K562 (cell line): ENCODE data around the gene IGSF9. TPM values are rescaled to one million over a fixed set of nuclear protein-coding genes. Genes with fewer than 3 reads are reported as not detected.

Source experiments
- ATAC-seq: fragments of 200-7000 bp; cut with Tn5 transposase; 3 replicates; pipeline ENCODE4 v1.9.1; 2020; ENCODE audit warnings: moderate library complexity
- BruUV-seq: library from RNA; stranded (reverse); fragments of 400-500 nt; replicated peaks from 2 replicates; lab custom pipeline; 2021; lab: Mats Ljungman, UMichigan
- CTCF ChIA-PET: fragments of 300-600 bp; formaldehyde crosslinking; extraction: SDS; loops from one replicate; lab custom pipeline; 2021; ENCODE audit warnings: low intra/inter-chr PET ratio; lab: Yijun Ruan, JAX
- POLR2A ChIA-PET: fragments of 300-600, 350-650 bp; sonication (Branson Sonifier 250); formaldehyde crosslinking; extraction: SDS; loops from one replicate; lab custom pipeline; 2021; ENCODE audit warnings: antibody characterized with exemption, inconsistent platforms; lab: Yijun Ruan, JAX
- DNase-seq, 4 experiments: peaks; one replicate each; pipeline versions ENCODE4 v3.0.0 to v3.0.0-alpha.2; 2011 to 2018; ENCODE audit warnings: low spot score in 3 of 4, mixed read lengths in 3 of 4; ENCODE audit errors: extremely low read depth in 1 of 4
- FAIRE-seq: peaks from 2 replicates; lab custom pipeline; 2011; peaks lifted over from hg19 to GRCh38; lab: Jason Lieb, UNC
- H2AFZ ChIP-seq: 2 replicates; pipeline ENCODE4 v1.6.0; 2011; ENCODE audit warnings: low read depth, low read length, control low read depth, inconsistent platforms
- H3K27ac ChIP-seq: fragments of 200-600 bp; 3 replicates; pipeline ENCODE4 v1.8.0; 2011; ENCODE audit warnings: low read depth, mild to moderate bottlenecking, control low read depth, inconsistent platforms, low read length, moderate library complexity, mixed read lengths; ENCODE audit errors: extremely low read depth
- H3K27me3 ChIP-seq, 2 experiments: fragments of 300-600 bp in 1 of 2; 2 replicates in 1 of 2; 3 replicates in 1 of 2; pipeline versions ENCODE4 v1.6.0 to v1.8.0; 2011; ENCODE audit warnings: inconsistent platforms in 2 of 2, low read length in 2 of 2, mild to moderate bottlenecking in 1 of 2, mixed read lengths in 1 of 2, moderate library complexity in 1 of 2; ENCODE audit not compliant: control insufficient read depth in 2 of 2, insufficient read depth in 2 of 2
- H3K36me3 ChIP-seq: fragments of 300-600 bp; 3 replicates; pipeline ENCODE4 v1.8.0; 2011; ENCODE audit warnings: mild to moderate bottlenecking, low read length, inconsistent platforms; ENCODE audit not compliant: control insufficient read depth, insufficient read depth
- H3K4me1 ChIP-seq, 2 experiments: fragments of 200-600 bp in 1 of 2; replicated peaks in 1 of 2; 2 replicates in 1 of 2; 3 replicates in 1 of 2; pipeline versions ENCODE4 v1.5.1 to v1.8.0; 2011; ENCODE audit warnings: inconsistent platforms in 2 of 2, low read length in 2 of 2, mild to moderate bottlenecking in 1 of 2, mixed read lengths in 1 of 2, moderate library complexity in 1 of 2; ENCODE audit not compliant: control insufficient read depth in 2 of 2, insufficient read depth in 2 of 2
- H3K4me2 ChIP-seq: 2 replicates; pipeline ENCODE4 v1.6.1; 2011; ENCODE audit warnings: low read length, control low read depth, inconsistent platforms, mixed read lengths; ENCODE audit not compliant: insufficient read depth
- H3K4me3 ChIP-seq: fragments of 200-600 bp; sonication (generic), shearing (Covaris generic); 2 replicates; pipeline ENCODE4 v1.5.1; 2016; ENCODE audit warnings: control low read depth, inconsistent platforms
- H3K79me2 ChIP-seq: fragments of 200-600 bp; 3 replicates; pipeline ENCODE4 v1.8.0; 2011; ENCODE audit warnings: low read length, inconsistent platforms; ENCODE audit not compliant: control insufficient read depth, insufficient read depth
- H3K9ac ChIP-seq, 2 experiments: 2 replicates each; pipeline versions ENCODE4 v1.6.0 to v1.6.1; 2011; ENCODE audit warnings: low read depth in 2 of 2, low read length in 2 of 2, control low read depth in 1 of 2, inconsistent platforms in 1 of 2, mild to moderate bottlenecking in 1 of 2, mixed read lengths in 1 of 2; ENCODE audit not compliant: insufficient read depth in 1 of 2
- H3K9me1 ChIP-seq: one replicate; pipeline ENCODE4 v1.6.0; 2011; ENCODE audit warnings: inconsistent platforms, mild to moderate bottlenecking, low read length, moderate library complexity; ENCODE audit not compliant: control insufficient read depth, insufficient read depth
- H3K9me3 ChIP-seq: replicated peaks from 2 replicates; pipeline ENCODE4 v1.5.1; 2011; ENCODE audit warnings: low read depth, low read length, inconsistent platforms; ENCODE audit not compliant: control insufficient read depth, insufficient read depth
- H4K20me1 ChIP-seq: replicated peaks from 2 replicates; pipeline ENCODE4 v1.6.1; 2011; ENCODE audit warnings: low read length, inconsistent platforms, mixed read lengths; ENCODE audit not compliant: control insufficient read depth, insufficient read depth
- ADNP ChIP-seq: fragments of 200-800 bp; sonication (Bioruptor generic); IDR thresholded peaks from 2 replicates; pipeline ENCODE4 v1.6.1; 2016; ENCODE audit warnings: missing genetic modification characterization, missing compliant biosample characterization
- ASH1L ChIP-seq: fragments of 450-650 bp; IDR thresholded peaks from 2 replicates; pipeline ENCODE4 v1.6.1; 2018; ENCODE audit warnings: borderline replicate concordance, mild to moderate bottlenecking, low read depth; ENCODE audit not compliant: partially characterized antibody
- BACH1 ChIP-seq: fragments of 200-800 bp; sonication (Bioruptor generic); IDR thresholded peaks from 2 replicates; pipeline ENCODE4 v1.6.1; 2016; ENCODE audit warnings: missing genetic modification characterization, missing compliant biosample characterization
- ESRRB ChIP-seq: fragments of 250-450 bp; sonication (Bioruptor Pico); IDR thresholded peaks from 2 replicates; pipeline ENCODE4 v1.5.0; 2020; ENCODE audit warnings: mild to moderate bottlenecking, moderate library complexity, borderline replicate concordance
- FOXA3 ChIP-seq, 2 experiments: fragments of 450-650 bp in 1 of 2; sonication (generic) in 1 of 2; formaldehyde crosslinking; IDR thresholded peaks in 1 of 2; conservative IDR thresholded peaks in 1 of 2; 2 replicates each; pipeline versions ENCODE4 v1.4.0 to v1.8.0; 2020 to 2022; ENCODE audit warnings: mild to moderate bottlenecking in 2 of 2, missing genetic modification reagents in 1 of 2
- NFE2 ChIP-seq: IDR thresholded peaks from 2 replicates; pipeline ENCODE4 v1.6.1; 2014; ENCODE audit warnings: antibody characterized with exemption, low read depth
- PURB ChIP-seq: sonication (generic); formaldehyde crosslinking; IDR thresholded peaks from 2 replicates; pipeline ENCODE4 v1.9.0; 2021; ENCODE audit warnings: low read depth, mild to moderate bottlenecking, missing genetic modification reagents
- RB1 ChIP-seq: fragments of 450-650 bp; IDR thresholded peaks from 2 replicates; pipeline ENCODE4 v1.6.1; 2017; ENCODE audit warnings: low read depth, mild to moderate bottlenecking
- ZKSCAN3 ChIP-seq: fragments of 250-450 bp; sonication (Bioruptor Pico); IDR thresholded peaks from 2 replicates; pipeline ENCODE4 v1.4.0; 2020
- ZNF644 ChIP-seq: fragments of 200-800 bp; sonication (Bioruptor generic); IDR thresholded peaks from 2 replicates; pipeline ENCODE4 v1.6.1; 2016; ENCODE audit warnings: low read depth, missing genetic modification characterization, missing compliant biosample characterization
- WGBS: fragments of 100-300 bp; shearing (Covaris generic); methylation state at CpG from one replicate; pipeline ENCODE4 v1.1.6; 2016; ENCODE audit warnings: low coverage, mixed read lengths; ENCODE audit not compliant: insufficient coverage; ENCODE audit errors: missing lambda C conversion rate; 5-methylcytosine and 5-hydroxymethylcytosine counted together
- in situ Hi-C: fragments of 300-500 bp; cut with MboI; formaldehyde crosslinking; loops from 4 replicates; pipeline ENCODE4 v1.15.0; 2018; ENCODE audit warnings: inconsistent platforms, mixed read lengths
- intact Hi-C: fragments of 100-400 bp; cut with micrococcal nuclease; formaldehyde crosslinking; loops from 2 replicates; pipeline ENCODE4 v1.14.2; 2022
- polyA plus RNA-seq, 8 experiments: library from polyadenylated mRNA; depleted of rRNA in 4 of 8; stranded (reverse) in 5 of 8; unstranded in 3 of 8; fragments of >200 nt; fragmentation: Nextera tagmentation in 2 of 8; fragmentation: Illumina TruSeq in 1 of 8; extraction: Ambion mirVana in 2 of 8; extraction: Trizol in 1 of 8; gene quantifications; 2 replicates each; pipeline versions ENCODE4 v1.2.1 to v1.2.3, GENCODE V29; 2011 to 2014; ENCODE audit warnings: inconsistent platforms in 1 of 8, missing spikeins in 1 of 8
- total RNA-seq, 7 experiments: library from RNA; depleted of rRNA in 6 of 7; stranded (reverse); fragments of >200 nt in 6 of 7; fragmentation: Illumina TruSeq in 2 of 7; extraction: Trizol in 2 of 7; gene quantifications; 2 replicates each; pipeline versions ENCODE4 v1.2.1 to v1.2.3, GENCODE V29; 2011 to 2021; ENCODE audit warnings: low replicate concordance in 1 of 7
- TF ChIP-seq, protein P1 (sequence below): sonication (generic); formaldehyde crosslinking; IDR thresholded peaks from 2 replicates; pipeline ENCODE4 v1.8.0; 2022; ENCODE audit warnings: missing genetic modification reagents, mild to moderate bottlenecking, borderline replicate concordance

Gene IGSF9
- total and polyA plus RNA-seq, 9 of the 15 experiments (the other 6 are each of a cell fraction or from before 2014, with no cell fraction given): 0.03 to 0.29 (median 0.07) TPM; not detected in 1

DNA sequence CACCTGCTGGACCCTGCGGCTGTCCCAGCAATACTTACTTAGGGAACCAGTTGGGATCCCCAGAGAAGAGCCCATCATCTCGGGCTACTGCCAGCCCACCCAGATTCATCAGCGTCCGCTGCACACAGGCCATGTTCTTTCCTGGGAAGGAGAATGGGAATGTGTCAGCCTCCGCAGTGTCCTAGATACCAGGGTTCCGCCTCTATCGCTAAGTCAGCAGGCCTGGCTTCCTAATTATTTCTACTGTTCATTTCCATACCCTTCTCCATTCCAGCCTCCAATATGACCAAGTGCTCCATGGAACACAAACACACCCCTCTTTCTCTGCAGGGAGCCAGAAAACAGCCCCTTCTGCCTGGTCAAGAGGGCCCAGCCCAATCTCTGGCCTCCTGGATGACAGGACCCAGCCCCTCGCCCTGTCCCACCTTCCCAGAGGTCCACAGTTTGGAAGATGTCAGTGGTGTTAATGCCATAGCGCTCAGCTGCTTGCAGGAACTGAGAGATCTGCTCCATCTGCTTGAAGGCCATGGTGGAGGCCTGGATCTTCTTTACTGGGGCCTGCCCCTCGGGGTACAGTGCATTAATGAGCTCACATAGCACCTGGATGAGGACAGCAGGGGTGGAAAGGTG lies 26.1 kb downstream of the IGSF9 start:
- Histone ChIP-seq H3K9ac (no peak overlapping the region), H3K9me1 (peaks cover 12% of the 10 kb centered on the region), H3K36me3 (peaks cover 72% of the 10 kb centered on the region), H2AFZ (no peak overlapping the region), H4K20me1 (peaks cover 39% of the 10 kb centered on the region), H3K27ac (no peak overlapping the region; the same call in 2 of the 3 replicates), H3K9me3 (no peaks in the 10 kb centered on the region), H3K4me1 (peaks cover 24 to 32% of the 10 kb centered on the region in 2 experiments), H3K79me2 (peaks cover 49% of the 10 kb centered on the region), H3K4me3 (no peak overlapping the region), H3K27me3 (no peaks in the 10 kb centered on the region), H3K4me2 (no peak overlapping the region)
- in situ Hi-C loops: no loop called here
- FAIRE-seq: no peak
- 100% methylated on average over 10 of the region's 10 CpGs for WGBS
- no peak for ATAC-seq
- DNase-seq: no peak
- BruUV-seq: no TSS peak
- intact Hi-C loops: no loop called here
- ChIA-PET POLR2A (interaction anchor here (0.5 to 1.3 kb wide), 4 partner anchors 10 to 30 kb away, joined by 3 to 4 read pairs (median 4); no protein-coding TSS in a partner anchor), CTCF (no interaction called here)
- TF ChIP-seq ASH1L (no peak), FOXA3 (CRISPR knock-in tag; conservative IDR thresholded peaks at IDR 0.05 in 1 of 2, IDR thresholded peaks at IDR 0.05 in 1 of 2) (no peak), ZKSCAN3 (CRISPR knock-in tag) (no peak), RB1 (no peak), BACH1 (tag) (no peak), PURB (no peak), ZNF644 (no peak), ESRRB (CRISPR knock-in tag) (no peak), ADNP (no peak), NFE2 (no peak)
- TF ChIP-seq, protein P1, sequence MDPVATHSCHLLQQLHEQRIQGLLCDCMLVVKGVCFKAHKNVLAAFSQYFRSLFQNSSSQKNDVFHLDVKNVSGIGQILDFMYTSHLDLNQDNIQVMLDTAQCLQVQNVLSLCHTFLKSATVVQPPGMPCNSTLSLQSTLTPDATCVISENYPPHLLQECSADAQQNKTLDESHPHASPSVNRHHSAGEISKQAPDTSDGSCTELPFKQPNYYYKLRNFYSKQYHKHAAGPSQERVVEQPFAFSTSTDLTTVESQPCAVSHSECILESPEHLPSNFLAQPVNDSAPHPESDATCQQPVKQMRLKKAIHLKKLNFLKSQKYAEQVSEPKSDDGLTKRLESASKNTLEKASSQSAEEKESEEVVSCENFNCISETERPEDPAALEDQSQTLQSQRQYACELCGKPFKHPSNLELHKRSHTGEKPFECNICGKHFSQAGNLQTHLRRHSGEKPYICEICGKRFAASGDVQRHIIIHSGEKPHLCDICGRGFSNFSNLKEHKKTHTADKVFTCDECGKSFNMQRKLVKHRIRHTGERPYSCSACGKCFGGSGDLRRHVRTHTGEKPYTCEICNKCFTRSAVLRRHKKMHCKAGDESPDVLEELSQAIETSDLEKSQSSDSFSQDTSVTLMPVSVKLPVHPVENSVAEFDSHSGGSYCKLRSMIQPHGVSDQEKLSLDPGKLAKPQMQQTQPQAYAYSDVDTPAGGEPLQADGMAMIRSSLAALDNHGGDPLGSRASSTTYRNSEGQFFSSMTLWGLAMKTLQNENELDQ: no peak
